ENCODE results near the gene COL4A2. TPM values are rescaled to one million over a fixed set of nuclear protein-coding genes. Genes with fewer than 3 reads are reported as not detected.

Gene COL4A2
- polyA plus RNA-seq, 1 donor (not counting 4 experiments of a cell fraction or from before 2014, with no cell fraction given), result 30.7 TPM

DNA sequence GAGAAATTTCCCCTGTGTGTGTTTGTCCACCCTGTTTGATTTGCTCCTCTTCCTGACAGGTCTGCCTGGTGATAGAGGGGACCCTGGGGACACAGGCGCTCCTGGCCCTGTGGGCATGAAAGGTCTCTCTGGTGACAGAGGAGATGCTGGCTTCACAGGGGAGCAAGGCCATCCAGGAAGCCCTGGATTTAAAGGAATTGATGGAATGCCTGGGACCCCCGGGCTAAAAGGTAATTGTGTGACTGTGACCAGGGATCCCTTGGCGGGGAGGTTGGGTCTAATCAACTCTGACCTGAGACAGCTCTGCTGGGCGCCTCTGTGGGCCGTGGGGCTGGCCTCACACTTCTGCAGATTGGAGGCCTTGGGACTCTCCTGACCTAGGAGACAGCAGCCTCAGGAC, 173.1 kb downstream of the COL4A2 start:
- H2AFZ ChIP-seq (ENCODE audit: control insufficient read depth, low read length), result no peak overlapping the region
- H3K27me3 ChIP-seq (ENCODE audit: control insufficient read depth, extremely low read depth, insufficient read depth, low read length), result no peaks in the 10 kb centered on the region
- H3K36me3 ChIP-seq (ENCODE audit: control insufficient read depth in 2 of 2, extremely low read depth in 1 of 2, insufficient read depth in 2 of 2, low read length in 2 of 2), result peaks cover 16 to 18% of the 10 kb centered on the region in 2 experiments
- H3K9me3 ChIP-seq (ENCODE audit: control insufficient read depth, low read depth, low read length), result no peaks in the 10 kb centered on the region
- H3K27ac ChIP-seq (ENCODE audit: control insufficient read depth, insufficient read depth, low read length), result no peak overlapping the region
- H3K4me3 ChIP-seq (ENCODE audit: control insufficient read depth in 2 of 3, extremely low read depth in 1 of 3, insufficient read depth in 2 of 3, low read depth in 1 of 3, low read length in 3 of 3), result no peak overlapping the region
- H3K4me1 ChIP-seq (ENCODE audit: control insufficient read depth, extremely low read depth, insufficient read depth, low read length), result no peaks in the 10 kb centered on the region
- H3K79me2 ChIP-seq (ENCODE audit: control insufficient read depth, insufficient read depth, low read length), result no peaks in the 10 kb centered on the region
- TF ChIP-seq, protein P1, sequence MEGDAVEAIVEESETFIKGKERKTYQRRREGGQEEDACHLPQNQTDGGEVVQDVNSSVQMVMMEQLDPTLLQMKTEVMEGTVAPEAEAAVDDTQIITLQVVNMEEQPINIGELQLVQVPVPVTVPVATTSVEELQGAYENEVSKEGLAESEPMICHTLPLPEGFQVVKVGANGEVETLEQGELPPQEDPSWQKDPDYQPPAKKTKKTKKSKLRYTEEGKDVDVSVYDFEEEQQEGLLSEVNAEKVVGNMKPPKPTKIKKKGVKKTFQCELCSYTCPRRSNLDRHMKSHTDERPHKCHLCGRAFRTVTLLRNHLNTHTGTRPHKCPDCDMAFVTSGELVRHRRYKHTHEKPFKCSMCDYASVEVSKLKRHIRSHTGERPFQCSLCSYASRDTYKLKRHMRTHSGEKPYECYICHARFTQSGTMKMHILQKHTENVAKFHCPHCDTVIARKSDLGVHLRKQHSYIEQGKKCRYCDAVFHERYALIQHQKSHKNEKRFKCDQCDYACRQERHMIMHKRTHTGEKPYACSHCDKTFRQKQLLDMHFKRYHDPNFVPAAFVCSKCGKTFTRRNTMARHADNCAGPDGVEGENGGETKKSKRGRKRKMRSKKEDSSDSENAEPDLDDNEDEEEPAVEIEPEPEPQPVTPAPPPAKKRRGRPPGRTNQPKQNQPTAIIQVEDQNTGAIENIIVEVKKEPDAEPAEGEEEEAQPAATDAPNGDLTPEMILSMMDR (optimal IDR thresholded peaks at IDR 0.05 in 1 of 3, IDR thresholded peaks at IDR 0.05 in 1 of 3, conservative IDR thresholded peaks at IDR 0.05 in 1 of 3; ENCODE audit: extremely low read depth in 1 of 3, insufficient read depth in 2 of 3, low read length in 3 of 3), result no peak
- no peak for TF ChIP-seq EZH2 (IDR thresholded peaks at IDR 0.05; ENCODE audit: low read length)
- dilution Hi-C loops (cut with MboI; ENCODE audit: extremely low pct_ligation_motif_present, low sequenced_read_pairs), result no loop called here
- no peaks in the 10 kb centered on the region for H3K9me1 ChIP-seq (ENCODE audit: control insufficient read depth, extremely low read depth, insufficient read depth, low read length)
- no peaks in the 10 kb centered on the region for H4K20me1 ChIP-seq (ENCODE audit: control insufficient read depth, extremely low read depth, insufficient read depth, low read length)
- DNase-seq (ENCODE audit: low read depth, low spot score) (no peak), FAIRE-seq (no peak)
- H3K4me2 ChIP-seq (ENCODE audit: control insufficient read depth, extremely low read depth, insufficient read depth, low read depth, low read length), result no peak overlapping the region
- H3K9ac ChIP-seq (ENCODE audit: control insufficient read depth, extremely low read depth, insufficient read depth, low read length), result no peak overlapping the region

DNA sequence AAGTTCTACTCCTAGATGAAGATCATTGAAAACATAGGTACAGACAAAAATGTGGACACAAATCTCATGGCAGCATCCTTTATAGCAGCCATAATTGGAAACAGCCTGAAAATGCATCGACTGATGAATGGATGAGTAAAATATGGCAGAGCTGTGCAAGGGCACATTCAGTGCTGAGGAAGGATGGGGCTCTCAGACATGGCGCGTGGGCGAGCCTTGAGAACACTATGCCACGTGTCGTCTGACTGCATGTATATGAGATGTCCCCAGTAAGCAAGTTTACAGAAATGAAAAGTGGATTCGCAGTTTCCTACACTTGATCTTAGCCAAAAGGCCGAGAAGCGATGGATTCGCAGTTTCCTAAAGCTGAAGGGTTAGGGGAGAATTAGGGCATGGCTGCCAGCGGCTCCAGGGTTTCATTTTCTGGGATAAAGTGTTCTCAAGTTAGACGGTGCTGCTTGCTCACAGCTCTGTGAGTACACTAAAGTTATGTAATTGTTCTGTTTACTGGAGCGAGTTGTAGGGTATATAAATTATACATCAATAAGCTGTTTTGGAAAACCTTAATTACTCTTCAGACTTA, 176.4 kb downstream of the COL4A2 start:
- H3K9ac ChIP-seq (ENCODE audit: control insufficient read depth, extremely low read depth, insufficient read depth, low read length), result no peak overlapping the region
- H3K27me3 ChIP-seq (ENCODE audit: control insufficient read depth, extremely low read depth, insufficient read depth, low read length), result no peaks in the 10 kb centered on the region
- H3K36me3 ChIP-seq (ENCODE audit: control insufficient read depth in 2 of 2, extremely low read depth in 1 of 2, insufficient read depth in 2 of 2, low read length in 2 of 2), result peaks cover 16 to 21% of the 10 kb centered on the region in 2 experiments
- H3K4me2 ChIP-seq (ENCODE audit: control insufficient read depth, extremely low read depth, insufficient read depth, low read depth, low read length), result no peak overlapping the region
- DNase-seq (ENCODE audit: low read depth, low spot score) (no peak), FAIRE-seq (no peak)
- H3K4me3 ChIP-seq (ENCODE audit: control insufficient read depth in 2 of 3, extremely low read depth in 1 of 3, insufficient read depth in 2 of 3, low read depth in 1 of 3, low read length in 3 of 3), result no peak overlapping the region
- H3K27ac ChIP-seq (ENCODE audit: control insufficient read depth, insufficient read depth, low read length), result no peak overlapping the region
- H4K20me1 ChIP-seq (ENCODE audit: control insufficient read depth, extremely low read depth, insufficient read depth, low read length), result no peaks in the 10 kb centered on the region
- H3K79me2 ChIP-seq (ENCODE audit: control insufficient read depth, insufficient read depth, low read length), result no peaks in the 10 kb centered on the region
- no peaks in the 10 kb centered on the region for H3K9me1 ChIP-seq (ENCODE audit: control insufficient read depth, extremely low read depth, insufficient read depth, low read length)
- dilution Hi-C loops (cut with MboI; ENCODE audit: extremely low pct_ligation_motif_present, low sequenced_read_pairs), result no loop called here
- no peak overlapping the region for H2AFZ ChIP-seq (ENCODE audit: control insufficient read depth, low read length)
- H3K4me1 ChIP-seq (ENCODE audit: control insufficient read depth, extremely low read depth, insufficient read depth, low read length), result no peaks in the 10 kb centered on the region
- H3K9me3 ChIP-seq (ENCODE audit: control insufficient read depth, low read depth, low read length), result no peaks in the 10 kb centered on the region
- no peak for TF ChIP-seq EZH2 (IDR thresholded peaks at IDR 0.05; ENCODE audit: low read length)
- TF ChIP-seq, protein P1 (optimal IDR thresholded peaks at IDR 0.05 in 1 of 3, IDR thresholded peaks at IDR 0.05 in 1 of 3, conservative IDR thresholded peaks at IDR 0.05 in 1 of 3; ENCODE audit: extremely low read depth in 1 of 3, insufficient read depth in 2 of 3, low read length in 3 of 3), result no peak

Measured in keratinocyte (primary cell).